ENCODE measurements around the gene GNAO1. TPM values are rescaled to one million over a fixed set of nuclear protein-coding genes. Genes with fewer than 3 reads are reported as not detected.

GNAO1 gene
- total RNA-seq, 2 donors from 2014 or later, result 6.1 to 23.6 TPM

GRCh38 chr16:56163089-56163488 lies 28.2 kb upstream of the GNAO1 start:
- no peaks in the 10 kb centered on the region for H3K36me3 ChIP-seq
- no peaks in the 10 kb centered on the region for H3K4me1 ChIP-seq (replicated peaks)
- H3K4me3 ChIP-seq, result no peak overlapping the region
- no peaks in the 10 kb centered on the region for H3K27me3 ChIP-seq (replicated peaks; ENCODE audit: insufficient read depth)
- H3K9me3 ChIP-seq, result no peaks in the 10 kb centered on the region
- DNase-seq (ENCODE audit: low spot score), result no peak
- 66% methylated on average over 1 of the region's 1 CpG for WGBS
- intact Hi-C loops (cut with DNase I), result no loop called here
- TF ChIP-seq CTCF (IDR thresholded peaks at IDR 0.05) (no peak), POLR2AphosphoS5 (IDR thresholded peaks at IDR 0.05) (no peak), POLR2A (IDR thresholded peaks at IDR 0.05) (no peak)
- H3K27ac ChIP-seq, result no peak overlapping the region

DNA sequence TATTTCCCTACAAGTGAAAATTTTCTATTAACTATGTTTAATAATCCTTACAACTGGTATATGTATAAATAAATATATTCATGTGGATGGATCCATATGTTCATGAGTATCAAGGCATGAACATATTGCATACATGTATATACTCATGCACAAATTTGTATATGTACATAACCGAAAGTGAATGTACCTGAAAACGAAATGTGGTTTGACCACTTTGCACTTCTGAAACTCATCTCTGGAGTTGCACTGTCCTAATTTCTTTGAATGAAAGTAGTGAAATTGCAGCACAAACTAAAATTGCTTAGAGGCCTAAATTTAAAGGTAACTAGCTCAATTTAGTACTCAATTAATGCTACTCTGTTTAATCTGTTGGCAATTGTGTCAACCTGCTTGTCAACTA lies 27.4 kb upstream of the GNAO1 start:
- H3K27me3 ChIP-seq (replicated peaks; ENCODE audit: insufficient read depth), result no peaks in the 10 kb centered on the region
- H3K27ac ChIP-seq, result no peak overlapping the region
- H3K4me3 ChIP-seq, result no peak overlapping the region
- no peak for DNase-seq (ENCODE audit: low spot score)
- H3K9me3 ChIP-seq, result no peaks in the 10 kb centered on the region
- no peaks in the 10 kb centered on the region for H3K36me3 ChIP-seq
- WGBS, result 88% methylated on average over 2 of the region's 2 CpGs
- no peaks in the 10 kb centered on the region for H3K4me1 ChIP-seq (replicated peaks)
- intact Hi-C loops (cut with DNase I), result no loop called here
- no peak for TF ChIP-seq CTCF (IDR thresholded peaks at IDR 0.05)
- TF ChIP-seq POLR2AphosphoS5 (IDR thresholded peaks at IDR 0.05), result no peak
- TF ChIP-seq POLR2A (IDR thresholded peaks at IDR 0.05), result no peak

GRCh38 chr16:56164636-56165035 lies 26.7 kb upstream of the GNAO1 start:
- Histone ChIP-seq H3K4me1 (replicated peaks) (no peaks in the 10 kb centered on the region), H3K36me3 (no peaks in the 10 kb centered on the region), H3K9me3 (no peaks in the 10 kb centered on the region), H3K27me3 (replicated peaks; ENCODE audit: insufficient read depth) (no peaks in the 10 kb centered on the region), H3K4me3 (no peak overlapping the region), H3K27ac (no peak overlapping the region)
- intact Hi-C loops (cut with DNase I), result no loop called here
- no peak for DNase-seq (ENCODE audit: low spot score)
- no peak for TF ChIP-seq POLR2A (IDR thresholded peaks at IDR 0.05)
- no peak for TF ChIP-seq POLR2AphosphoS5 (IDR thresholded peaks at IDR 0.05)
- TF ChIP-seq CTCF (IDR thresholded peaks at IDR 0.05), result no peak

- intact Hi-C loops (cut with DNase I), result no loop called here
- no peaks in the 10 kb centered on the region for H3K27me3 ChIP-seq (replicated peaks; ENCODE audit: insufficient read depth)
- no peak overlapping the region for H3K4me3 ChIP-seq
- no peaks in the 10 kb centered on the region for H3K36me3 ChIP-seq
- H3K27ac ChIP-seq, result no peak overlapping the region
- TF ChIP-seq POLR2A (IDR thresholded peaks at IDR 0.05) (no peak), POLR2AphosphoS5 (IDR thresholded peaks at IDR 0.05) (no peak), CTCF (IDR thresholded peaks at IDR 0.05) (no peak)
- no peaks in the 10 kb centered on the region for H3K4me1 ChIP-seq (replicated peaks)
- no peaks in the 10 kb centered on the region for H3K9me3 ChIP-seq
- no peak for DNase-seq (ENCODE audit: low spot score)
These were observed 16.9 kb upstream of the GNAO1 start for GRCh38 chr16:56174411-56174810.

- Histone ChIP-seq H3K27me3 (replicated peaks; ENCODE audit: insufficient read depth) (no peaks in the 10 kb centered on the region), H3K36me3 (no peaks in the 10 kb centered on the region), H3K4me1 (replicated peaks) (no peaks in the 10 kb centered on the region), H3K9me3 (no peaks in the 10 kb centered on the region), H3K4me3 (no peak overlapping the region), H3K27ac (no peak overlapping the region)
- intact Hi-C loops (cut with DNase I), result no loop called here
- DNase-seq (ENCODE audit: low spot score), result no peak
- no peak for TF ChIP-seq CTCF (IDR thresholded peaks at IDR 0.05)
- no peak for TF ChIP-seq POLR2AphosphoS5 (IDR thresholded peaks at IDR 0.05)
- TF ChIP-seq POLR2A (IDR thresholded peaks at IDR 0.05), result no peak
These were observed 9.9 kb upstream of the GNAO1 start for GRCh38 chr16:56181401-56181800.
